Measurements from ENCODE around the gene TLK1.

Gene TLK1

GRCh38 chr2:170949415-170949814, 211.3 kb downstream of the TLK1 start:
- no peak for DNase-seq

GRCh38 chr2:170944545-170944944, 216.1 kb downstream of the TLK1 start:
- DNase-seq: no peak

GRCh38 chr2:170943596-170943995, 217.1 kb downstream of the TLK1 start:
- no peak for DNase-seq

DNA sequence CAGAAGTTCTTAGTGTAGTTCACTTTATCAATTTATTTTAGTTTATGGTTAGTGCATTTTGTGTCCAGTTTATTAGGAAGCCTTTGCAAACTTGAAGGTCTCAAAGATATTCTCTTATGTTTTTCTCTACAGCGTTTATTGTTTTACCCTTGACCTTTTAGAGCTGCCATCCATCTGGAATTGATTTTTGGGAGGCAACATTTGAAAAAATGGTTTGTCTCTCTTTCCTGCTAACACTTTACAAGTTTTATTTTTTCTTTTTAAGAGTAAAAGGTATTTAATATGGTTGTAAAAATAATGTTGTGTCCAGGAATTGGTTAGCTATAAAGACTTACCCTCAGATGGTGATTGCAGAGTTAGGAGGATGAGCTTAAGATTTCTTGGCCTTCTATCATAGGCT, 217.7 kb downstream of the TLK1 start:
- no peak for DNase-seq

DNA sequence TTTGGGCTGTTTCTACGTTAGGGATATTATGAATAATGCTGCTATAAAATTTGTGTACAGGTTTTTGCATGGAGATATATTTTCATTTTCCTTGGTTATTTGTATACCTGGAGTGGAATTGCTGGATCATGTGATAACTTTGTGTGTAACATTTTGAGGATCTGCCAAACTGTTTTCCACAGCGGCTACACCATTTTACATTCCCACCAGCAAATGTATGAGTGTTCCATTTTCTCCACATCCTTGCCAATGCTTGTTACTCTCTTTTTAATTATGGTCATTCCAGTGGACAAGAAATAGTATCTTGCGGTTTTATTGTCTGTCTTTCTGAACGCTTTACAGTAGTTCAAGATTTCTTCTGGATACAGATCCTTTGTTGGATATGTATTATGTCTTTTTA, 218.1 kb downstream of the TLK1 start:
- DNase-seq: no peak
